ENCODE measurements around the gene FAM216A. TPM values are rescaled to one million over a fixed set of nuclear protein-coding genes. Genes with fewer than 3 reads are reported as not detected.

Gene FAM216A
- total RNA-seq, 1 donor from 2014 or later, result 3.1 TPM

DNA sequence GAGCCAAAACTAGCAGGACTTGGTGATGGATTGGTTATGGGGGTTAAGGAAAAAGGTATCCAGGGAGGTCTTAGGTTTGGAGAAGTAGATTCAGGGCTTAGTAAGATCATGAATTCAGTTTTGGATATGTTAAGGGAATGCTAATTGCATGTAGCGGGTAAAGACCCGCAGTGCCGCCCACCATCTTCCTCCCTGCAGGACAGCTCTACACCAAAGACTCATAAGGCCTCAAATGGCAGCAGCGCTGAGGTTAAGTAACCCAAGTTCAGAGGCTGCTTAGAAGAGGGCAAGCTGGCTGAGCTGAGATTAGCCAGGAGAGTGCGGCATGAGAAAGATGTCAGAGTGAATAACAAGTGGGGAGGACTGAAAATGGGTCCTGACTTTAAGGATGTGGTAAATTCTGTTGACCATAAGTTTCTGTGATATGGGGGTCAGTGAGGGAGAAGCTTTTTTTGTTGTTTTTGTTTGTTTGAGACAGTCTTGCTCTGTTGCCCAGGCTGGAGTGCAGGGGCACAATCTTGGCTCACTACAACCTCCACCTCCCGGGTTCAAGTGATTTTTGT is 59.7 kb downstream of the FAM216A start:
- TF ChIP-seq, protein P1, sequence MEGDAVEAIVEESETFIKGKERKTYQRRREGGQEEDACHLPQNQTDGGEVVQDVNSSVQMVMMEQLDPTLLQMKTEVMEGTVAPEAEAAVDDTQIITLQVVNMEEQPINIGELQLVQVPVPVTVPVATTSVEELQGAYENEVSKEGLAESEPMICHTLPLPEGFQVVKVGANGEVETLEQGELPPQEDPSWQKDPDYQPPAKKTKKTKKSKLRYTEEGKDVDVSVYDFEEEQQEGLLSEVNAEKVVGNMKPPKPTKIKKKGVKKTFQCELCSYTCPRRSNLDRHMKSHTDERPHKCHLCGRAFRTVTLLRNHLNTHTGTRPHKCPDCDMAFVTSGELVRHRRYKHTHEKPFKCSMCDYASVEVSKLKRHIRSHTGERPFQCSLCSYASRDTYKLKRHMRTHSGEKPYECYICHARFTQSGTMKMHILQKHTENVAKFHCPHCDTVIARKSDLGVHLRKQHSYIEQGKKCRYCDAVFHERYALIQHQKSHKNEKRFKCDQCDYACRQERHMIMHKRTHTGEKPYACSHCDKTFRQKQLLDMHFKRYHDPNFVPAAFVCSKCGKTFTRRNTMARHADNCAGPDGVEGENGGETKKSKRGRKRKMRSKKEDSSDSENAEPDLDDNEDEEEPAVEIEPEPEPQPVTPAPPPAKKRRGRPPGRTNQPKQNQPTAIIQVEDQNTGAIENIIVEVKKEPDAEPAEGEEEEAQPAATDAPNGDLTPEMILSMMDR (IDR thresholded peaks at IDR 0.05; ENCODE audit: unreplicated experiment), result no peak
- Mint-ChIP-seq H3K36me3 (ENCODE audit: low read depth, unreplicated experiment) (peaks cover 11% of the 10 kb centered on the region), H3K4me1 (ENCODE audit: unreplicated experiment) (no peaks in the 10 kb centered on the region), H3K4me3 (ENCODE audit: unreplicated experiment) (no peak overlapping the region), H3K9me3 (ENCODE audit: unreplicated experiment) (no peaks in the 10 kb centered on the region), H3K27ac (ENCODE audit: unreplicated experiment) (no peak overlapping the region), H3K27me3 (ENCODE audit: unreplicated experiment) (peaks cover 1% of the 10 kb centered on the region)
- DNase-seq (ENCODE audit: low spot score), result no peak

DNA sequence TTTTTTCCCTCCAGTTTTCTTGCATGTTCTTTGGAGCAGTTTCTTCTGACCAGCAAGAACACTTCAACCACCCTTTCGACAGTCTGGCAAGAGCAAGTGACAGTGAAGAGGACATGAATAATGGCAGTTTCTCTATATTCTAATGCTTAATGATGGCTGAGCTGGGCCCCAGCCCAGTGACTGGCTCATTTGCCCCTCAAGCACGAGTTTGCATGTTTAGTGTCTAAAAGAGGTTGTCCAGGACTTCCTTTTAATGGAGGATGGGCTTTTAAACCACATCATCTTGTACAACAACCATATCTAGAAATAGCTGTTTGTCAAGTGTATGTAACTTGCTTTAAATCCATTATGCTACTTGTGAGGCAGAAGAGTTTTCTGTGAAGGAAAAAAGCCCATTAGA is 61.9 kb downstream of the FAM216A start:
- Mint-ChIP-seq H3K27ac (ENCODE audit: unreplicated experiment) (no peak overlapping the region), H3K36me3 (ENCODE audit: low read depth, unreplicated experiment) (peaks cover 11% of the 10 kb centered on the region), H3K9me3 (ENCODE audit: unreplicated experiment) (no peaks in the 10 kb centered on the region), H3K4me1 (ENCODE audit: unreplicated experiment) (no peaks in the 10 kb centered on the region), H3K4me3 (ENCODE audit: unreplicated experiment) (no peak overlapping the region), H3K27me3 (ENCODE audit: unreplicated experiment) (no peaks in the 10 kb centered on the region)
- DNase-seq (ENCODE audit: low spot score), result no peak
- TF ChIP-seq, protein P1 (IDR thresholded peaks at IDR 0.05; ENCODE audit: unreplicated experiment), result no peak

DNA sequence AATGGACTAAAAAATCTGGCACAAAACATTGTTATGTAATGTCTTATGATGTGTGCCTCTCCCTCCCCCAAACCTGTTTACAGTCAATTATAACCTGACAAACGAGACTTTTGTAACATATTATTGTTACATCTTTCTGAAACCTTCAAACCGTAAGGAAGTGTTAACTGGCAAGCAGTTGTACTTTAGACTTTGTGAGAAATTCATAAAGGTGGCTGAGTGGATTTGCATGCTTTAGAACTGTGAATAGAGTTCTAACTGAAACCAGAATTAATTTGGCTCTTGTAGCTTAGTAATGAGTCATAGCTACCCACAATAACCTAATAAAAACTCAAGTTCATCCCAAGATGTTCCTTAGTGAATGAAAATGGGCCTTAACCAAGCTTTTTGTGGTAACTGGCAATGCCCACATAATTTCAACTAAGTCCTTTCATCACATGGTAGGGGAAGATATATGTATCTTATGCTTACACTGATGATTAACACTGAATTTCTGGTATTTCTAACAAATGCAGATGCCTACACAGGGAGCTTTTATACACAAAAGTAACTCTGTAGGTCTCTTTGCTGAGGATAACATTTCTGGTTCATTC is 63.2 kb downstream of the FAM216A start:
- peaks cover 11% of the 10 kb centered on the region for H3K36me3 Mint-ChIP-seq (ENCODE audit: low read depth, unreplicated experiment)
- H3K27me3 Mint-ChIP-seq (ENCODE audit: unreplicated experiment), result no peaks in the 10 kb centered on the region
- no peak for DNase-seq (ENCODE audit: low spot score)
- H3K4me1 Mint-ChIP-seq (ENCODE audit: unreplicated experiment), result no peaks in the 10 kb centered on the region
- H3K4me3 Mint-ChIP-seq (ENCODE audit: unreplicated experiment), result no peak overlapping the region
- no peaks in the 10 kb centered on the region for H3K9me3 Mint-ChIP-seq (ENCODE audit: unreplicated experiment)
- TF ChIP-seq, protein P1 (IDR thresholded peaks at IDR 0.05; ENCODE audit: unreplicated experiment), result no peak
- no peak overlapping the region for H3K27ac Mint-ChIP-seq (ENCODE audit: unreplicated experiment)

DNA sequence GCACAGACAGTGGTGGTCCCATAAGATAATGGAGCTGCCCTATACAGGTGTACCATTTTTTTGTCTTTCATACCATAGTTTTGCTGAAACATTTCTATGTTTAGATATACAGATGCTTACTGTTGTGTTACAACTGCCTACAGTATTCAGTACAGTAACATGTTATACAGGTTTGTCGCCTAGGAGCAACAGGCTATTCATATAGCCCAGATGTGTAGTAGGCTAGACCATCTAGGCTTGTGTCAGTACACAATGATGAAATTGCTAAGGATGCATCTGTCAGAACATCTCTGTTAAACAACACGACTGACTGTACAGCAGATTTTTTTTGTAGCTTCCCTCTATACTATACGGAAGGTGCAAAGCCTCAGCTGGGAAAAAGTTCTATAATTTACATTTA is 64.0 kb downstream of the FAM216A start:
- no peak for DNase-seq (ENCODE audit: low spot score)
- TF ChIP-seq, protein P1 (IDR thresholded peaks at IDR 0.05; ENCODE audit: unreplicated experiment), result no peak
- Mint-ChIP-seq H3K9me3 (ENCODE audit: unreplicated experiment) (no peaks in the 10 kb centered on the region), H3K27me3 (ENCODE audit: unreplicated experiment) (no peaks in the 10 kb centered on the region), H3K36me3 (ENCODE audit: low read depth, unreplicated experiment) (peaks cover 11% of the 10 kb centered on the region), H3K27ac (ENCODE audit: unreplicated experiment) (no peak overlapping the region), H3K4me1 (ENCODE audit: unreplicated experiment) (no peaks in the 10 kb centered on the region), H3K4me3 (ENCODE audit: unreplicated experiment) (no peak overlapping the region)

DNA sequence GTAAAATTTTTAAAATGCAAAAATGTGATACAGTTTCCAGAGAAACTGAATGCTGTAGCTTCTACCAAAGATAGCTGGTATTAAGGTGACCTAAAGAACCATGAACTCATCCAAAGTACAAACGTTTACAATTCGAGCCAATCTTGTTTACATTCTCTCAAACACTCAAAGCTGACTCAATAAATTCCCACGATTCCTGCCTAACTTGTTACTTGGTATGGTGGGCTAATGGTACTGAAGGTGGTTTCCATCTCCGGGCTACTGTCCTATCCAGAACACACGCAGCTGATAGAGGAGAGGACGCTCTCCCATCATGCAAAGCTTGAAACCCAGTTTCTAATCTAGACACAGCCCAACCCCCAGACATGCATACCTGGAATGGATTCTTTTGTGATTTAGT is 65.0 kb downstream of the FAM216A start:
- Mint-ChIP-seq H3K27me3 (ENCODE audit: unreplicated experiment) (no peaks in the 10 kb centered on the region), H3K27ac (ENCODE audit: unreplicated experiment) (no peak overlapping the region), H3K36me3 (ENCODE audit: low read depth, unreplicated experiment) (peaks cover 7% of the 10 kb centered on the region), H3K4me3 (ENCODE audit: unreplicated experiment) (no peak overlapping the region), H3K9me3 (ENCODE audit: unreplicated experiment) (no peaks in the 10 kb centered on the region), H3K4me1 (ENCODE audit: unreplicated experiment) (no peaks in the 10 kb centered on the region)
- TF ChIP-seq, protein P1 (IDR thresholded peaks at IDR 0.05; ENCODE audit: unreplicated experiment), result no peak
- DNase-seq (ENCODE audit: low spot score), result no peak

Measured in endothelial cell (in vitro differentiated cells).